Peyer's patch (tissue), 4 donors: ENCODE data around the gene HSPB7. TPM values are rescaled to one million over a fixed set of nuclear protein-coding genes. Genes with fewer than 3 reads are reported as not detected.
A peak's percentile ranks its signal among the peaks of the same experiment; 100 is the strongest.

Experiments
- DNase-seq, 3 donors: peaks; one replicate each; pipeline ENCODE4 v3.0.0-alpha.2; 2017 to 2019
- H3K27ac ChIP-seq, 4 donors: fragments of 200-600 bp; sonication (generic); one replicate each; pipeline ENCODE4 v1.5.1; 2016 to 2019
- H3K27me3 ChIP-seq, 2 donors: fragments of 200-600 bp; sonication (generic); one replicate each; pipeline ENCODE4 v1.5.1; 2019
- H3K36me3 ChIP-seq, 3 donors: fragments of 200-600 bp; sonication (generic); one replicate each; pipeline ENCODE4 v1.5.1; 2016 to 2019
- H3K4me1 ChIP-seq, 4 donors: fragments of 200-600 bp; sonication (generic); one replicate each; pipeline ENCODE4 v1.5.1; 2016 to 2019
- H3K4me3 ChIP-seq, 4 donors: fragments of 200-600 bp; sonication (generic); 1 replicate in 3 of 4; 2 replicates in 1 of 4; pipeline ENCODE4 v1.5.1; 2016 to 2019; ENCODE audit warnings: mild to moderate bottlenecking in 1 of 4
- H3K9me3 ChIP-seq, 4 donors: fragments of 200-600 bp; sonication (generic); one replicate each; pipeline ENCODE4 v1.5.1; 2016 to 2019; ENCODE audit warnings: mild to moderate bottlenecking in 1 of 4
- CTCF ChIP-seq, 6 experiments: fragments of 450-650 bp in 4 of 6; fragments of 200-600 bp in 2 of 6; sonication (generic) in 1 of 6; IDR thresholded peaks; one replicate each; pipeline ENCODE4 v1.5.1; 2017 to 2019; ENCODE audit warnings: antibody characterized with exemption in 6 of 6, mild to moderate bottlenecking in 3 of 6, moderate library complexity in 1 of 6
- POLR2A ChIP-seq, 2 donors: fragments of 450-650 bp; IDR thresholded peaks; one replicate each; pipeline ENCODE4 v1.5.1; 2017; ENCODE audit warnings: antibody characterized with exemption in 2 of 2, mild to moderate bottlenecking in 2 of 2, moderate library complexity in 2 of 2
- total RNA-seq, 4 donors: library from RNA; depleted of rRNA; stranded (reverse); fragments of >200 nt; gene quantifications; one replicate each; pipeline ENCODE4 v1.1.0, GENCODE V29; 2016

The HSPB7 gene
- 1 to 10 TPM in 3 of 4 donors, not detected in 1; 1.1 to 5.2 (median 1.1) TPM for total RNA-seq

DNA sequence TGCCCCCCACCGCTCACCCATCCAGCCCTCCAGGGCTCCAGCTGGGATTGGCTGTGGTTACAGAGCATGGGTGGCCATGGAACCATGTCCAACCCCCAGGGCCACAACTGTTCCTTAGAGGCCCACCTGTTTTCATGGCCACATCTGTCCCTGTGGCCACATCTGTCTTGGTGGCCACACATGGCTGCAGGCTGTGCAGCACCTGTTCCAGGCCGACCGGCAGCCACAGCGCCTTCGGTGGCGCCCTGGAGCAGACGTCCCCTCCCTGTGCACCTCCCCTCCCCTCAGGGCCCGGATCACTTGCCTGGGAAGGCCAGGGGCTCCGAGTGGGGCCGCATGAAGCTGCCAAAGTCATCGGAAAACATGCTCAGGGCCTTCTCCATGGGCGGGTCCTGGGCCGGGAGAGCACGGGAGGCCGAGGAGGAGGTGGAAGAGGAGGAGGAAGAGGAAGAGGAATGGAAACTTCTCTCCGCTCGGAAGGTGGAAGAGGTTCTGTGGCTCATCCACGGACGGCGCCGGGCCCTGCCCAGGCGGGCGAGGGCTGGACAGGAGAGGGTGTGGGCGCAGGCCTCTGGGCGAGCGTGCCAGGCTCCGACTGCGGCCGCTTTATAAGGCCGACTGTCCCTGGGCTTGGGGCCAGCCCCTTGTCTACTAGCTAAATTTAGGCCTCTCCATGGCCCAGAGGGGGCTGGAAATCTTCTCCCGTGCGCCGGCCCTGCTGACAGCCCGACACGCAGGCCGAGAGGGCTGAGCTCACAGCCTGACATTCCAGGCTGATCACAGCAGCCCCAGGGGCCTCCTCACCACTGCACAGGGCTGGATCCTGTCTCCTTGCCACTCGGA, at the start of gene HSPB7:
Gene HSPB7 (minus strand): TSS at position 583 of the 843 bp plus-strand sequence. CDS start 80 bp downstream, at position 503.
- H3K27ac ChIP-seq, result peak within 1 kb of the TSS; percentile 54 to 81 (median 62)
- peak in 1 of 3 donors; percentile 62 for DNase-seq
- peaks cover 0 to 21% (median 6%) of the 10 kb centered on the region in 4 donors for H3K4me1 ChIP-seq
- H3K27me3 ChIP-seq, result no peaks in the 10 kb centered on the region
- peak within 1 kb of the TSS in 1 of 4 donors; percentile 46 for H3K4me3 ChIP-seq
- H3K9me3 ChIP-seq, result no peaks in the 10 kb centered on the region
- H3K36me3 ChIP-seq, result no peaks in the 10 kb centered on the region
- TF ChIP-seq CTCF (IDR thresholded peaks at IDR 0.05) (no peak), POLR2A (IDR thresholded peaks at IDR 0.05) (no peak)

DNA sequence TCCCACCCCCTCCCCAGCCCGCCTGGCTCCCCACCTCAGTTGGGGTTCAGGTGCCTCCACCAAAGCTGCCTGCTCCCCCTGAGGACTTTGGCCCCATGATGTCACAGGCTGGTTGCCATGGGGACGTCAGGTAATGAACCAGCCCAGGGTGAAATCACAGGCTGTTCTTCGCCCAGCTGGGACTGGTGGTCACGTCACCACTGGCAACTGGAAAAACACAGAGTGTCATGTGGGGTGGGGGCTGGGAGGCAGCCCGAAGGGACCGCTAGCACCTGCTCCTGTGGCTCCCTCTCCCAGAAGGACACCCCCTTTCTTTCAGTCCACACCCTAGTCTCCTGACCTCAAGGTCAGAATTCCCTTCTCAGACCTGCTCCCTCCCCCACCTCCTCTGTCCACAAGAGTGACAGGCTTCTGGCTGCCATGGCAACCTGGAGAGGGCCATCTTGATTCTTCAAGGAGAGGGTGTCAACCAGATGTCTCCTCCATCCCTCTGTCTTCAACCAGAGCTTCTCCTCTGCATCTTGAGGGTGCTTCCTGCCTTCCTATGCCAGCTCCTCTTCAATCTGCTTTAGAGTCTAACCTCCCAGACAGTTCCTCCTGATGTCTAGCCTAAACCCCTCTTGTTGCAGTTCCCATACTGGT, 49.4 kb upstream of the HSPB7 start:
- Histone ChIP-seq H3K4me1 (peaks cover 0 to 13% (median under 1%) of the 10 kb centered on the region in 4 donors), H3K36me3 (no peaks in the 10 kb centered on the region), H3K4me3 (no peak overlapping the region), H3K9me3 (no peaks in the 10 kb centered on the region), H3K27me3 (no peaks in the 10 kb centered on the region), H3K27ac (no peak overlapping the region)
- no peak for TF ChIP-seq CTCF (IDR thresholded peaks at IDR 0.05)
- no peak for TF ChIP-seq POLR2A (IDR thresholded peaks at IDR 0.05)
- DNase-seq, result peak in 2 of 3 donors; percentile 69 to 82

DNA sequence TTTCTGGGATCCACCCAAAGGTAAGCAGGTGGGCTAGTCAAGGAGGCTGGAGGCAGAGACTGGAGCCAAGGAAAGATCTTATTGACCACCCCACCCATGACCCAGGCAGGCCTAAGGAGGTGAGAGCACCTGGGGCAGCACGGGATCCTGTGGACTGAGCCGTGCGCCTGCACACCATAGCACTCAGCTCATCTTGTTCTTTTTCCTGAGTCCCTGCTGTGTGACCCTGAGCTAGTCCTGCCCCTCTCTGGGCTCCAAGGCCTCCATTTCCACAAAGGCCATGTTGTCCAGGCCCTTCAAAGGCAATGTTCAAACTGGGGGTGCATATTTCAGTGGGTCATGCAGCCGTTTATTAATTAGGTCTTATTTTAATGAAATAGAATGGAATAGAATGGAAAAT, 48.4 kb upstream of the HSPB7 start:
- TF ChIP-seq CTCF (IDR thresholded peaks at IDR 0.05) (no peak), POLR2A (IDR thresholded peaks at IDR 0.05) (no peak)
- Histone ChIP-seq H3K4me1 (peaks cover 0 to 13% (median 0%) of the 10 kb centered on the region in 4 donors), H3K36me3 (no peaks in the 10 kb centered on the region), H3K27ac (no peak overlapping the region), H3K27me3 (no peaks in the 10 kb centered on the region), H3K4me3 (no peak overlapping the region), H3K9me3 (no peaks in the 10 kb centered on the region)
- no peak for DNase-seq

DNA sequence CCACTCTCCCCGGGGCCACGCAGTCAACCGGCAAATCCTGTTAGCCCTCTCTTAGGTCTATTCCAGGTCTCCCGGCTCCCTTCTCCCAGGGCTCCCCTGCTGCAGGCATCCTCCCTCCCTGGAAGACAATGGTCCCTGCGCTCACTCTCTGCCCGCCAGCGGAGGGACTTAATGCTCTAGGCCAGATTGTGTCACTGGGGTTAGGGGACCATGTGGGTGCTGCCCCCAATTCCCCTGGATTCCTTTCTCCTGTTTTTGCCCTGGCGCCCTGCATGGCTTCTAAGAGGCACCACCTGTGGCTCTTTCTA, 47.4 kb upstream of the HSPB7 start:
- no peak for DNase-seq
- Histone ChIP-seq H3K27ac (no peak overlapping the region), H3K4me3 (no peak overlapping the region), H3K36me3 (no peaks in the 10 kb centered on the region), H3K27me3 (no peaks in the 10 kb centered on the region), H3K4me1 (peaks cover 0 to 13% (median 0%) of the 10 kb centered on the region in 4 donors), H3K9me3 (no peaks in the 10 kb centered on the region)
- no peak for TF ChIP-seq POLR2A (IDR thresholded peaks at IDR 0.05)
- no peak for TF ChIP-seq CTCF (IDR thresholded peaks at IDR 0.05)

- Histone ChIP-seq H3K4me3 (no peak overlapping the region), H3K27ac (no peak overlapping the region), H3K36me3 (no peaks in the 10 kb centered on the region), H3K27me3 (no peaks in the 10 kb centered on the region), H3K9me3 (no peaks in the 10 kb centered on the region), H3K4me1 (peaks cover 0 to 13% (median 0%) of the 10 kb centered on the region in 4 donors)
- no peak for DNase-seq
- no peak for TF ChIP-seq CTCF (IDR thresholded peaks at IDR 0.05)
- no peak for TF ChIP-seq POLR2A (IDR thresholded peaks at IDR 0.05)
Measured at GRCh38 chr1:16064536-16065268, 46.9 kb upstream of the HSPB7 start.
